Activated T-helper 9 cell treated with anti-CD3 and anti-CD28 coated beads, Interleukin-2, amount 50 U/mL, for 16 hours (primary cell): ENCODE results near the gene MLST8.
"Not testable (repeated sequence)": the region's sequence is repeated elsewhere in the genome, so short reads cannot be mapped to it uniquely, and the experiment has no call there.

Source experiments
- DNase-seq: peaks from one replicate; pipeline ENCODE4 v3.0.0-alpha.2; 2020; ENCODE audit warnings: low read depth

The MLST8 gene

DNA sequence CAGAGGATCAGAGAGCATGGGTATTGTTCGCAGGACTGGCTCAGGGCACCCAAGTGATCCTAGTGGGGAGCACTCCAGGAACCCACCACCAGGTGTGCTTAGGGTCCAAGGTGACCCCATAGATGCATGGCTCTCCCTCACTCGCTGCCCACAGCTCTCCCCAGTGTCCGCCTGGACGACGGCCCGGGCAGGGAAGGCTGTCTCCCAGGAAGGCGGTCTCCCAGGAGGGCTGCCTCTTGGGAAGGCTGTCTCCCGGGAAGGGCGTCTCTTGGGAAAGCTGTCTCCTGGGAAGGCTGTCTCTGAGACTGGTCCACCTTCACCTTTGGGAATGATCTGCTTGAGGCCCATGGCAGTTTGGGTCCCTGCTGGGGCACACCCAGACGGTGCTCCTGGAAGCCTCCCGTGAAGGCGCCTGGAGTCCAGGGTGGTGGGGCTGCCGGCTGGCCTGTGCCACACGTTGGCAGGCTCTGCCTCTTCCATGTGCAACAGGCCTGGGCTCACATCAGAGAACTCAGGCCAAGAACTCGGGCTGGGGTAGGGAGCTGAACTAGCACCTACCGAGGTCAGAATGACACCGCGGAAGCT is 41.1 kb downstream of the MLST8 start:
- DNase-seq: no peak

DNA sequence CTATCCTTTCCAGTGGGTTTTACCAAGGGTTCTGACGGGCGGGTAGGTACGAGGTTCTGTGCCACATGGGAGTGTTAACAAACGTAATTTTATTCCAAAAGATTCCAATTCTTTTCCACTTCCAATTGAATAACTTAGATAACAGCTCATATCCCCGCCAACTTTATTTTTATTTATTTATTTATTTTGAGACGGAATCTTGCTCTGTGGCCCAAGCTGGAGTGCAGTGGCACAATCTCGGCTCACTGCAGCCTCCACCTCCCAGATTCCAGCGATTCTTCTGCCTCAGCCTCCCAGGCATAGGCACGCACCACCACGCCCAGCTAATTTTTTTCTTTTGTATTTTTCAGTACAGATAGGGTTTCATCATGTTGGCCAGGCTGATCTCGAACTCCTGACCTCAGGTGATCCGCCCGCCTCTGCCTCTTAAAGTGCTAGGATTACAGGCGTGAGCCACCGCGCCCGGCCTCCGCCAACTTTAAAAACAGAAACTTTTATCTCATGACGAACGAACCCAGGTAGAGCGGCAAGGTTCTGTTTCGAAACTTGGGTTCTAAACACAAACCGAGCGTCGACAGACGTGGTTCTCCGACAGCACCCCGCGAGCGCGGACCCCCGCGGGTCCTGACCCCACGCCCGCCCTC is 45.5 kb downstream of the MLST8 start:
- peak; percentile 24 for DNase-seq

DNA sequence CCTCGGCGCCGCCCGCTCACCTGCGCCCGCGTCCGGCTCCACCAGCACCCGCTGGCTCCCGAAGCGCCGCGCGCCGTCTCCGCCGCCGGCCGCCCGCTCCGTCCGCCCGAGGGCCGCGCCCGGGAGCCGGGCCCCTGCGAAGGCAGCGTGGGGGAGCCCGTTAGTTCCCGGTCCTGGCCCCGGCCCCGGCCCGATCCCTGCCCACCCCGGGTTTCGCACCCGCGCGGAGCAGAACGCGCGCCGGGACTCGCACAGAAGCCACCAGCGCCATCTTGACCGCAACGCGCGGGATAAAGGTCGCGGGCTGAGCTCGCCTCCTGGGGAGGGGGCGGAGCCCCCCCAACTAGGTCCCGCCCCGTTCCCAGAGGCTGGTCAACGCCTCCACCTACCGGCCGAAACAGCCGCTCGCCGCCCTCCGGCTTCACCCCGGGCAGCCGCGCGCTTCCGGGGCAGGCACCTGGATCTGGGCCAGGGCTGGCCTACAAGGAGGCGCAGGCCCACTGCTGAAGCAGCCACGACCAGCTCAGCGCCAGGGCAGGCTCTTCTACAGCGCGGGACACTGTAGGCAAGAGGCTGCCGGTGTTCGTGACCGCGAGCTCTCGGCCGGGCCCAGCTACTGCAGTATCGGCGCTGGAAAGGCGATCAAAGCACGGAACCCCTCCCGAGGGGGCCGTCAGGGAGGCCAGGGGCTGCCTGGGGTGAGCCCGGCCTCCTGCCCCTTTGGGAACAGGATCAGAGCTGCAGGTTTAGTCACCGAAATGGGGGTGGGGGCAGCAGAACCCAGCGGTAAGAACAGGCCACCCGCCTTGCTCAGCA is 46.2 kb downstream of the MLST8 start, which contains the start of gene ECI1:
Gene ECI1 (minus strand): TSS at position 292 of the 816 bp plus-strand sequence. CDS start 21 bp downstream, at position 271.
- peak; percentile 73 for DNase-seq

DNA sequence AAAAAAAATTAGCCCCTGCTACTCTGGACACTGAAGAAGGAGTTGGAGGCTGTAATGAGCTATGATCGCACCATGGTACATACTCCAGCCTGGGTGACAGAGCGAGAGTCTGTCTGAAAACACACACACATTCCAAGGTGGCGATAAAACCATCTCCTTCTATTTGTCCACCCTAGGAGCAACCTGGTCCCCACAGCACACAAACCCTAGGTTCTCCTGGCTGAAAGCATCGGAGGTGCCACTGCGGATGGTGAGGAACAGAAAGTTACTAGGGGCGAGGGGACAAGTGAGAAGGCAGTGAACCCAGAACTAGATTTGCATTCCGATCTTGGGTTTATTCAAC is 47.5 kb downstream of the MLST8 start:
- DNase-seq: no peak

GRCh38 chr16:2253293-2253692 is 48.0 kb downstream of the MLST8 start:
- DNase-seq: no peak

DNA sequence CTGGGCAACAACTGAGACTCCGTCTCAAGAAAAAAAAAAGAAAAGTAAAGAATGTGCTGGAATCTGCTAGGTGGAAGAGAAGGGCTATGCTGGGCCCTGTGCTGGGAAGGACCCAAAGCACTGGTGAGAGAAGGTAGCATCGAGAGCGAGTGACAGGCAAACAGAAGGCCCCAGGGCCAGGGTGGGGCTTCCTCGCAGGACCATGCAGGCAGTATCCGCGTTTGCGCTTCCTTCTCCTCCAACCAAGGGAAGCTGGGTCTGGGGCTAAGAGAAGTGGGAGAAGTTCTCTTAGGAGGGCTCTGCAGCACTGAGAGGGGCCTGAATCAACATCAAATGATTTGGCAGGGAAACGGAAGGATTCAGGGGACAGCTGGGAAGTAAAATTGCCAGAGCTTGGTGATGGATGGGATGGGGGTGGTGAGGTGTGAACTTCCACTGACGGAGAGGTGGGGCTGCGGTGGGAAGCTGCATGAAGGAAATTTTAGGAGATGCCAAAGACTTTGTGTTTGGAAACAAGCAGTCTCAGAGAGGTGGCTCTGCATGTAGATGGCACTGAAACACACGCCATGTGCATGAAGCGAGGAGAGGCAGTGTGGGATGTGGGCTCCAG is 51.4 kb downstream of the MLST8 start:
- no peak for DNase-seq

DNA sequence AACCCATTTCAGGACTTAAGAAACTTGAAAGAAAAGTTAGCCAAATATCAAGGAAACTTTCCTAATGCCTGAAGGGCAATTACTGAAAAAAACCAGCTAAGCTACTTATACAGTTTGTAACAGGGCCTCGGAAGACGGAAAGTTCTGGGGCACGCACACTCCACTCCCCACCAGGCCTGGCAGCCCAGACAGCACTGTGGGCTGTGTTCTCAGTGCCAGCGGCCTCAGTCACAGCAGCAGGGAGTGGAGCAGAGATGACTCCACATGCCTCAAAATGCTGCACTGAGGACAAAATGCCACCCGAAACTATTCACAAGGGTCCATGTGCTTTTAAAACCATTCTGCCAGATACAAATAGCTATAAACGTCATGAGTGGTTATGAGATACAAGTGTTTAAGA is 52.5 kb downstream of the MLST8 start:
- DNase-seq: no peak

DNA sequence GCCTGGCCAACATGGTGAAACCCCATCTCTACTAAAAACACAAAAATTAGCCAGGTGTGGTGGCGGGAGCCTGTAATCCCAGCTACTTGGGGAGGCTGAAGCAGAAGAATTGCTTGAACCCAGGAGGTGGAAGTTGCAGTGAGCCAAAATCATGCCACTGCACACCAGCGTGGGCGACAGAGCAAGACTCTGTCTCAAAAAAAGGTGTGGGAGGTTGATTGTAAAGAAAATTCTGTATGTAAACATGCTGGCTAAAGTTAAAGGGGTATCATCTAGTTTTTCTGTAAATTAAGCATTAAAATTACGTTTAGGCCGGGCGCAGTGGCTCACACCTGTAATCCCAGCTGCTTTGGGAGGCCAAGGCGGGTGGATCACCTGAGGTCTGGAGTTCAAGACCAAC is 53.3 kb downstream of the MLST8 start:
- DNase-seq: not testable (repeated sequence)
